Upper lobe of right lung (tissue), 1 donor: Measurements from ENCODE around the gene SEBOX. TPM values are rescaled to one million over a fixed set of nuclear protein-coding genes. Genes with fewer than 3 reads are reported as not detected.
A peak's percentile ranks its signal among the peaks of the same experiment; 100 is the strongest.

ENCODE experiments used
- ATAC-seq: fragments of 200-7000 bp; cut with Tn5 transposase; one replicate; pipeline ENCODE4 v1.9.1; 2020; ENCODE audit warnings: mild to moderate bottlenecking, moderate library complexity
- DNase-seq: peaks from one replicate; pipeline ENCODE4 v3.0.0-alpha.2; 2020
- H3K27ac ChIP-seq: fragments of 200-600 bp; one replicate; pipeline ENCODE4 v1.8.0; 2022
- H3K27me3 ChIP-seq: fragments of 200-600 bp; one replicate; pipeline ENCODE4 v1.8.0; 2022; ENCODE audit warnings: mild to moderate bottlenecking
- H3K36me3 ChIP-seq: fragments of 200-600 bp; one replicate; pipeline ENCODE4 v1.8.0; 2022
- H3K4me1 ChIP-seq: fragments of 200-600 bp; one replicate; pipeline ENCODE4 v1.8.0; 2022
- H3K4me3 ChIP-seq: fragments of 200-600 bp; one replicate; pipeline ENCODE4 v1.8.0; 2022; ENCODE audit warnings: mild to moderate bottlenecking
- H3K9me3 ChIP-seq: fragments of 200-600 bp; one replicate; pipeline ENCODE4 v1.8.0; 2022
- intact Hi-C: fragments of 100-400 bp; cut with DNase I; formaldehyde crosslinking; loops from one replicate; pipeline ENCODE4 v1.11.0; 2022
- total RNA-seq: library from RNA; stranded (reverse); fragmentation: NEBNext Ultra II Directional; extraction: Animal tissue kit (Norgen Biotek cat#: 25700); gene quantifications from one replicate; pipeline ENCODE4 v1.2.1, GENCODE V29; 2021
- TF ChIP-seq, protein P1 (sequence below): fragments of 200-600 bp; IDR thresholded peaks from one replicate; pipeline ENCODE4 v1.8.0; 2022; ENCODE audit warnings: antibody characterized with exemption
- donor health status: DM: no; HTN: yes; CAD: no; lungs with severe emphysema.

The SEBOX gene
- total RNA-seq, 1 donor from 2014 or later = not detected

DNA sequence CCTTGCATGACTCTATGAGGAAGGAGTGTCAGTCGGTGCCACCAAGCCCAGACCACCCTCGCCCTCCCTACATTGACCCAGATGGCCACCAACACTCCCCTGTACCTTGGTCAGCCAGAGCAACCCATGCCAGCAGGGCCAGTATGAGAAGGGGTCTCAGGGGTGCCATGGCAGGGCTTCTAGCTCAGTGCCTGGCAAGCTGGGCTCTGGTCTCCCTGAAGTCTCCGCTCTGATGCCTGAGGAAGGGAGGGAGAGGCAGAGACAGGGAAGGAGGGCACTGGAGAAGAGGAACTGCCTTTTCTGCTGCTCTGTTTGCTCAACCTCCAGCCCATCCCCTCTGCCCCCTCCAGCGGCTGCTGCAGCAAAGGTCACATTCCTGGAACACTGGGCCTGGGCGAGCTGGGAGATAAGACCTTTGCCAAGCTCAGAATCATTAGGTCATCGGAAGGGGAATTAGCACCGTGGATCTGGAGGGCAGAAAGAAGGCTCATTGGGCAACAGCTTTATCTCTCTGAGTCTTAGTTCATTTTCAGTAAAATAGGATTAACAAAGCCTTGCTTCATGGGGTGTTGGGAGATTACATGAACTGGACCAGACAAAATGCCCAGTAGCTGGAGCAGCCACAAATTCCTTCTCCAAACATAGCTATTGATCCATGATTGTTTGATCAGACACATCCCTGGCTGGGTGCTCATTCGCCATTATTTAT lies 5.2 kb upstream of the SEBOX start, which contains the start of gene VTN:
VTN (minus strand) TSS at position 273 of the 709 bp plus-strand sequence; CDS start at position 169, 104 bp downstream.
- DNase-seq (peak; percentile 71), ATAC-seq (peak; percentile 58)
- peak within 1 kb of the TSS; percentile 42 for H3K27ac ChIP-seq

GRCh38 chr17:28369684-28370034 lies 4.7 kb upstream of the SEBOX start:
- Histone ChIP-seq H3K27me3 (no peaks in the 10 kb centered on the region), H3K36me3 (peaks cover under 1% of the 10 kb centered on the region), H3K27ac (peak overlapping the region; percentile 42), H3K4me1 (peaks cover 28% of the 10 kb centered on the region), H3K9me3 (no peaks in the 10 kb centered on the region), H3K4me3 (no peak overlapping the region)
- intact Hi-C loops = loop anchor here (10.0 kb wide), 1 partner anchor 65 kb away; no protein-coding TSS in a partner anchor
- DNase-seq (peak; percentile 59), ATAC-seq (no peak)
- TF ChIP-seq, protein P1, sequence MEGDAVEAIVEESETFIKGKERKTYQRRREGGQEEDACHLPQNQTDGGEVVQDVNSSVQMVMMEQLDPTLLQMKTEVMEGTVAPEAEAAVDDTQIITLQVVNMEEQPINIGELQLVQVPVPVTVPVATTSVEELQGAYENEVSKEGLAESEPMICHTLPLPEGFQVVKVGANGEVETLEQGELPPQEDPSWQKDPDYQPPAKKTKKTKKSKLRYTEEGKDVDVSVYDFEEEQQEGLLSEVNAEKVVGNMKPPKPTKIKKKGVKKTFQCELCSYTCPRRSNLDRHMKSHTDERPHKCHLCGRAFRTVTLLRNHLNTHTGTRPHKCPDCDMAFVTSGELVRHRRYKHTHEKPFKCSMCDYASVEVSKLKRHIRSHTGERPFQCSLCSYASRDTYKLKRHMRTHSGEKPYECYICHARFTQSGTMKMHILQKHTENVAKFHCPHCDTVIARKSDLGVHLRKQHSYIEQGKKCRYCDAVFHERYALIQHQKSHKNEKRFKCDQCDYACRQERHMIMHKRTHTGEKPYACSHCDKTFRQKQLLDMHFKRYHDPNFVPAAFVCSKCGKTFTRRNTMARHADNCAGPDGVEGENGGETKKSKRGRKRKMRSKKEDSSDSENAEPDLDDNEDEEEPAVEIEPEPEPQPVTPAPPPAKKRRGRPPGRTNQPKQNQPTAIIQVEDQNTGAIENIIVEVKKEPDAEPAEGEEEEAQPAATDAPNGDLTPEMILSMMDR = no peak

More for the DNA sequence above, 5.2 kb upstream of the SEBOX start, which contains the start of gene VTN:
- intact Hi-C loops = loop anchor here (10.0 kb wide), 1 partner anchor 65 kb away; no protein-coding TSS in a partner anchor
- Histone ChIP-seq H3K27me3 (no peaks in the 10 kb centered on the region), H3K9me3 (no peaks in the 10 kb centered on the region), H3K4me1 (peaks cover 28% of the 10 kb centered on the region), H3K4me3 (peak within 1 kb of the TSS; percentile 58), H3K36me3 (no peaks in the 10 kb centered on the region)
- TF ChIP-seq, protein P1 = no peak

DNA sequence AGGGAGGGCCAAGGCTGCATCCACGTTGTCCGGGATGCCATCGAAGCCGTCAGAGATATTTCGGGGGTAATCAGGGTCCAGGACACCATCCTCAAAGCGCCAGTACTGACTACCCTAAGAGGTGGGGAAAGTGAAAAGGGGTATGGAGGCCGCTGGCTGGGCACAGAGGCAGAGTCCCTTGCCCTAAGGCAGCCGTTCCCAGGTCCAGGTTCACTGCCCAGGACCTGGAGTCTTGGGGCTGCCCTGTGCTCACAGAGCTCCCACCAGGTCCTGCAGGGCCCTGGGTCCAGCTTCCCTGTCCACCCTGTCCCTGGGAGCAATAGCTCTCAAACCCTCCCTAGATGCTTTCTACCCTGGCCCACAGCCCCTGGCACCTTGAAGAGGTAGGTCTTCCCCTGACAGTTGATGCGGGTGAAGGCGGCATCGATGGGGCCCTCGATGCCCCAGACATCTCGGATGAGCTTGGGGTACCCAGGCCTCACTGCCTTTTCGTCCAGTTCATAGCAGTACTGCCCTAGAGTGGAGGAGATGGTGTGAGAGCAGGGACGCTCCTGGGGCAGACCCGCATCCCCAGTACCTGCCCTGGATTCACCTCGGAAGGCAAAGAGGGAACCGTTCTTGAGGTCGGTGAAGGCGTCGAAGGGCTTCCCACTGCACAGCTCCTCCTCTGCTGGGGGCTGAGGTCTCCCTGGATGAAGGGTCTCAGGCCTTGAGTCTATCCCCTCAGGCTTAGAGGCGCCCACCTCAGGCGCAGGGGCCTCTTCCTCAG lies 4.1 kb upstream of the SEBOX start:
- TF ChIP-seq, protein P1 = no peak

DNA sequence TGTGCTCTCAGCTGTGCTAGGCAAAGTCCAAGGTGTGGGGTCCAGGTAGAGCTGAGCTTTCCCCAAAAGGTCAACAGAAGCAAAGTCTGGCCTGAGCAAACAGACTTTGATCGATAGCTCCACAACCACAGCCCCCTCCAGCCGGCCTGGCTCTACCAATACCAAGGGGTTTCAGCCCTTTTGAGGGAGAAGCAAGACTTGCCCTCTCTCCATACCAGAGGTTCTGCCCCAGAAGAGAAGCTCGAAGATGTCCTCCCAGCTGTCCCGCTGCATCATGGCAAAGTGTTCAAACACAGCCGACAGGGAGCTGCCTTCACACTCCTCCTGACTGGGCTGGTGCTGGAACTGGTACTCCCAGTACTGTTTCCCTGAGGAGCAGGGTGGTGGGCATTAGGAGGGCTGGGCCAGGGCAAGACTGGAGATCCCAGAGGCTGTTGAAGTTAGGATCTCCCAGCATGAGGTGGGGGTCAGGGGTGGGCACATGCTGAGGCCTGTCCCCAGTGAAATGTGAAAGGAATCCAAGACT lies 3.4 kb upstream of the SEBOX start:
- no peaks in the 10 kb centered on the region for H3K9me3 ChIP-seq
- no peak for ATAC-seq
- peaks cover 28% of the 10 kb centered on the region for H3K4me1 ChIP-seq
- peak; percentile 55 for DNase-seq
- TF ChIP-seq, protein P1 = no peak
- peaks cover 13% of the 10 kb centered on the region for H3K36me3 ChIP-seq
- no peak overlapping the region for H3K4me3 ChIP-seq
- H3K27ac ChIP-seq = no peak overlapping the region
- no peaks in the 10 kb centered on the region for H3K27me3 ChIP-seq
- intact Hi-C loops = no loop called here

More for the DNA sequence above, 4.1 kb upstream of the SEBOX start:
- ATAC-seq (no peak), DNase-seq (peak; percentile 59)
- peaks cover 6% of the 10 kb centered on the region for H3K36me3 ChIP-seq
- no peaks in the 10 kb centered on the region for H3K27me3 ChIP-seq
- no peak overlapping the region for H3K27ac ChIP-seq
- H3K4me3 ChIP-seq = no peak overlapping the region
- H3K9me3 ChIP-seq = no peaks in the 10 kb centered on the region
- H3K4me1 ChIP-seq = peaks cover 28% of the 10 kb centered on the region
- intact Hi-C loops = no loop called here

- Histone ChIP-seq H3K27me3 (no peaks in the 10 kb centered on the region), H3K4me3 (no peak overlapping the region), H3K36me3 (peaks cover 18% of the 10 kb centered on the region), H3K27ac (no peak overlapping the region), H3K9me3 (no peaks in the 10 kb centered on the region), H3K4me1 (peaks cover 22% of the 10 kb centered on the region)
- TF ChIP-seq, protein P1 = no peak
- intact Hi-C loops = no loop called here
- DNase-seq (peak; percentile 57), ATAC-seq (no peak)
These were observed 2.8 kb upstream of the SEBOX start for GRCh38 chr17:28367641-28368305.
